HCEC 1CT (cell line): ENCODE measurements around the gene PRPF8.

Source experiments
- DNase-seq: peaks from one replicate; pipeline ENCODE4 v3.0.0-alpha.2; 2017

PRPF8 gene

GRCh38 chr17:1624650-1625049, 60.0 kb downstream of the PRPF8 start:
- DNase-seq: no peak

- DNase-seq: no peak
Measured at GRCh38 chr17:1623057-1623630, 61.5 kb downstream of the PRPF8 start.

- DNase-seq: no peak
Measured at GRCh38 chr17:1621273-1621954, 63.3 kb downstream of the PRPF8 start.

- DNase-seq: no peak
Measured at GRCh38 chr17:1620486-1620885, 64.2 kb downstream of the PRPF8 start.

DNA sequence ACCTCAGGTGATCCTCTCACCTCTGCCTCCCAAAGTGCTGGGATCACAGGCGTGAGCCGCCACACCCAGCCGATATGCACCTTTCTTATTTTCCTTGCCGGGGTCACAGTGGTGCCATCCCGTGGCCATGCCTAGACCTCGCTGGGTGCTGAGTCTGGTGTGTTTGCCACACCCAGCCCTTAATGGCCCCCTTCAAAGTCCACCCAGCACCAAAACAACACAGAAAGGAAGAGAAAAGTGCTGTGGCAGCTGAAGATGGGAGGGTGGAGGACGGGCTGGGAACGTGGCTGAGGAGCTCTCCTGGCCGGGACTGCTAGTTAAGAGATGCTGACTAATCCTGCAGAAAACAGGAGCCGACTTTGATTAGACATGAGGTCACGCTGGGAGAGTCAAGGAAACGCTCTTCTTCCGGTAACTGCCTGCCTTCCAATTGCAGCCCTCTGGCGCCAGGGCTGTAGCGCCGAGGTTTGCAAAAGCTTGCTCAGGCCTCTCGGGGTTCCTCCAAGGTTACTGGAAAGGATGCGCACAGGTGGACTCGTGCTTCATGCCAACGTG, 67.0 kb downstream of the PRPF8 start:
- no peak for DNase-seq

- DNase-seq: no peak
Measured at GRCh38 chr17:1616101-1616500, 68.6 kb downstream of the PRPF8 start.

DNA sequence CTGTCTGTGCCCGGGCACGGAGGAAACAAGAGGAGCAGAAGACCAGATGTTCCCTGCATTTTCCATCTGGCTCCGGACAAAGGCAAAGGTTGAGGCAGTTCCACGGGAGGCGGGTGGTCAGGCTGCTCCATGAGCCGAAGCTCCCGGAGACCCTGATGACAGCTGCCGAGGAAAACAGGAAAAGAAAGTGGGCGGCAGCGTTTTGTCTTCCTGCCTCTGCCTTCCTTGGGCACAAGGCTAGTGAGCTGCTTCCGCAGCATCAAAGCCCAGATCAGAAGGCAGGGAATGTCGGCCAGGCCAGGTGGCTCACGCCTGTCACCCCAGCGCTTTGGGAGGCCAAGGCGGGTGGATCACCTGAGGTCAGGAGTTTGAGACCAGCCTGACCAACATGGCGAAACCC, 72.3 kb downstream of the PRPF8 start:
- no peak for DNase-seq

DNA sequence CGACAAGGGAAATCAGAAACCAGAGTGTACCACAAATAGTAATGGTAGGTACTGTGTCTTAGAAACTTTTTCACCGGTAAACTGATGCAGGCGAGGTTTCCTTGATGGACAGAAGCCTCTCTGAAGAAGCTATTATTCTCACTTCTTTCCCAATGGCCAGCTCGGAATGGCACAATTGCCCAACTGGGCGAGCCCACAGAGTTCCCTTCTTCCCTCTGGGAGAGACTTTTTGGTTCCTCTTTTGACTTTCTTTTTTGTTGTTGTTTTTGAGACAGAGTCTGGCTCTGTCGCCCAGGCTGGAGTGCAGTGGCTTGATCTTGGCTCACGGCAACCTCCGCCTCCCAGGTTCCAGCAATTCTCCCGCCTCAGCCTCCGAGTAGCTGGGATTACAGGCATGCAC, 73.0 kb downstream of the PRPF8 start:
- no peak for DNase-seq

GRCh38 chr17:1608676-1609075, 76.0 kb downstream of the PRPF8 start:
- no peak for DNase-seq

DNA sequence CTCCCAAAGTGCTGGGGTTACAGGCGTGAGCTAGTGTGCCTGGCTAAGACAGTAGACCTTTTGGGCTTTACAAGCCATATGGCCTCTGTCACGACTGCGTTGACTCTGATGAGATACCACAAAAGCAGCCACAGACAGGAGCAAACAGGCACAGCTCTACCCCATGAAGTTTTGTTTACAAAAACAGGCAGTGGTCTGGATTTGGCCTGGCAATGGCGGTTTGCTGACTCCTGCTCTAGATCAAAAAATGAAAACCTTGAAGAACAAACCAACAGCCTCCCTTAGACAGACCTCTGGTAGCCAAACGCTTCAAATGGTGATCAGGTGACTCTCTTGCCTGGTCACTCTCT, 76.7 kb downstream of the PRPF8 start:
- DNase-seq: no peak

DNA sequence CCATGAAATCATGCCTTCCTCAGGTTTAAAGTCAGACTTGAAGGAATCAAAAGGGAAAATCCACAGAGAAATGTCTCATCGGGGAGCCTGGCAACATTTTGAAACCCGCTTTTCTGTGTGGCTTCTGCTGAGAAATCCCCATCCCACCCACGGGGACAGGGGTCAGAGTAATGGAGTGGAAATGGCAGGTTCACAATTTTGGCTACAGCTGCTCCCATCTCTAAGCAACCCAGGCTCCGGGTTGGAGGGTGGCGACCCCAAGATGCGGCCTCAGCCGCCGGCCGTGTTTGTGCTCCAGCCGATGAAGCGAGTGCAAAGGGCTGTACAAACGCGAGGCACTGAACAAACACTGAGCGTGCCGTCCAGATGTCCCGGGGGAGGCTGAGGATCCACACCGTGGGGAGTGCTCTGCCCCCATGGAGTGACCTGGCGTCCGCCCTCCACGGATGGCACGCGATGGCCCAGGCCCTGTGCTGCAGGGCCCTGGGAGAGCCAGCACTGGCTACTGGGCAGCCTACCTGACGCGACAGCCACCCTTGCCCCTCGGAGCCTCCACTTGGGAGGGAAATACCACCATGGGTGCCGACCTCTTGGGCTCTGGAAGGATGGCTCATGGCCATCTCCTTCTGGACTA, 78.2 kb downstream of the PRPF8 start:
- DNase-seq: no peak

DNA sequence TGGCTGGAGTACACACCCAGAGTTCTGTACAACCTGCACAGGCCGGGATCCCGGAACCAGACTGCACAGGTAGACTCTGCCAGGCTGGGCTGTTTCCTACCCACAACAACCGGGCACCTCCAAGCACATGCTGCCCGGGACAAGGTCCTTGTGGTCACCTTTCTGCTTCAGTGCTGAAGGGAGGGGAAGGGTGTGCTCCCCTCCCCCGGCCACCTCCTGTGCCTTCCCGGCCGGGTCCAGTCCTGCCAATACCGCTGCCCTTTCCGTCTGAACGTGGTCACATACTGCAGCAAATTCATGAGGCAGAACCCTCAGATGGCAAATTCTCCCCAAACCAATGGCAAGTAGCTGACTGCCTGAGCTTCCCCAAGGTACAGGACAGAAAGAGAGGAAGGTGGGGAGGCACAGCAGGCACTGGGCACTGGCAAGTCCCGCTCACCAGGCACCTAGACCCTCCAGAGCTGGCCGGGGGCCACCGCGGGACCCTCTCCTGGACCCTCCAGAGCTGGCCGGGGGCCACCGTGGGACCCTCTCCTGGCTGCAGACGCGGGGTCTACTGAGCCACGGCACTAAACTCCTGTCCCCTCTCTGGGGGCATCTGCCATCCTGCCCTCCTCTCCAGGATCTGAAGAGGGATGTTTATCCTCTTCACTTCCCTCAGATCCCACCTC, 78.9 kb downstream of the PRPF8 start:
- no peak for DNase-seq

DNA sequence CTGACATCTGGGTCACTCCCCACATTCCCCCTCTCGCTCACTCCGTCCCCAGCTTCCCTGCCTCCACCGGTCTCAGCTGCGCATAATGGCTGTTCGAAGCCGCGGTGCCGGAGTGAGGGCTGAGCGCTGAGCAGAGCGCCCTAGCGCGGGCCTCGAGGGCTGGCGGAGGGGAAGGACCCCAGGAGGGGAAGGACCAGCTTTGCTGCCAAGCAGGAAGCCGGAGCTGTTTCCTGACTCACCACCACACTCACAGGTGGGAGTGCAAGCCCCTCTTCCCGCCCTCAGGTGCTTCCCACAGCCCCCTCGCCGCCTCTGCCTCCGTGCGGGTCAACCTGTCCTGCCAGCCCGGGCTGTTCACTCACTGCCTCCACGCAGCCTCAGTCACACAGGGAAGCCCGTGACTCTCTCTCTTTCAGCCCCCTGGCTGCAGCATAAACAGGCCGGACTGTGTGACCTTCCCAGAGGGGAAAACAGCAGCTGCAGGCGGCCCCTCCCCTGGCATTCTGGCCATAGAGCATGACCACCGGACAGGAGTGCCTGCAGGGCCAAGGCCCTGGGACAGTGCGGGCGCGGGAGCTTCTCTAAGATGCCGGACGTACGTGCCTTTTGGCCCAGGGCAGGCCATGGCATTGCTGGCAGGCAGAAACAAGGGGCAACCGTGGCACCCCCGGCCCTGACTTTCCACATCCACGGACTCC, 79.7 kb downstream of the PRPF8 start:
- DNase-seq: no peak

DNA sequence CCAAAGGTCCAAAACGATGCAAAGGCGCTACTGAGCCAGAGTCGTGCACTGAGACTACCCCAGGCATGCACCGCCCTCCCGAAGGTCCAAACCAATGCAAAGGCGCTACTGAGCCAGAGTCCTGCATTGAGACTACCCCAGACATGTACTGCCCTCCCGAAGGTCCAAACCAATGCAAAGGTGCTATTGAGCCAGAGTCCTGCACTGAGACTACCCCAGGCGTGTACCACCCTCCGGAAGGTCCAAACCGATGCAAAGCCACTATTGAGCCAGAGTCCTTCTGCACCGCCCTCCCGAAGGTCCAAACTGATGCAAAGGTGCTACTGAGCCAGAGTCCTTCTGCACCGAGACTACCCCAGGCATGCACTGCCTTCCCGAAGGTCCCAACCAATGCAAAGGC, 83.1 kb downstream of the PRPF8 start:
- no peak for DNase-seq
